HG02571 (cell line): Measurements from ENCODE around the gene RTF2.
A peak's percentile ranks its signal among the peaks of the same experiment; 100 is the strongest.
"Not testable (repeated sequence)": the region's sequence is repeated elsewhere in the genome, so short reads cannot be mapped to it uniquely, and the experiment has no call there.

Source experiments
- ATAC-seq: cut with Tn5 transposase; IDR thresholded peaks from one replicate; pipeline ENCODE4 v1.9.1; 2021; ENCODE audit warnings: mild to moderate bottlenecking, moderate library complexity; ENCODE audit not compliant: unreplicated experiment

RTF2 gene

DNA sequence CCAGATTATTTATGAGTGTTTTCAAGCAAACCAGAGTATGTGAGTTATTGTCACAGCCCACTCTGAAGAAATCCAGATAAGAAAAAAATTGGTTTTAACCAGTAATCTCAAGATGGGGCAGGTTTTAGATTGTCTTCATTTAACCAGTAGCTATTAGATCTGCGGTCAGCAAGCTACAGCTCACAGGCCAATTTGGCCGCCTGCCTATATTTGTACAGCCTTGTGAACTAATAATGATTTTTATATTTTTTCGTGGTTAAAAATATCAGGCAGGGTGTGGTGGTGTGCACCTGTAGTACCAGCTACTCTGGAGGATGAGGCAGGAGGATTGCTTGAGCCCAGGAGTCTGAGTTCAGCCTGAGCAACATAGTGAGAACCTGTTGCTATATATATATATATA, 69.6 kb downstream of the RTF2 start:
- no peak for ATAC-seq

DNA sequence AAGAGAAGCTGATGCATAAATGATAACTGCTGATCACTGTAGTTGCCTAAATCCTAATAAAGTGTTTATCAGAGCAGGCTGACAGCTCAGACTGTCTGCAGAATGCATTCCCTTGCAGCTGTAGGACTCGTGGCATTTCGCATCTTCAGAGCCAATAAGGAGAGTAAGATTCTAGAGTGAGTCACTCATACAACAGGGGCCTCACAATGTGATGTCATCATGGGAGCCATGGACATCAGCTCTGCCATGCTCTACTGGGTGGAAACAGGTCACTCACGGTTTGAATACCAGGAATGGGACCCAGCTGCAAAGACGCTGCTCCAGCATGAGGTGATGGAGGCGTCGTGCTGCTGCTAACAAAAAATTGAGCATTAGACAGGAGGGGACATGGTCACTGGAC, 72.0 kb downstream of the RTF2 start:
- ATAC-seq = no peak

DNA sequence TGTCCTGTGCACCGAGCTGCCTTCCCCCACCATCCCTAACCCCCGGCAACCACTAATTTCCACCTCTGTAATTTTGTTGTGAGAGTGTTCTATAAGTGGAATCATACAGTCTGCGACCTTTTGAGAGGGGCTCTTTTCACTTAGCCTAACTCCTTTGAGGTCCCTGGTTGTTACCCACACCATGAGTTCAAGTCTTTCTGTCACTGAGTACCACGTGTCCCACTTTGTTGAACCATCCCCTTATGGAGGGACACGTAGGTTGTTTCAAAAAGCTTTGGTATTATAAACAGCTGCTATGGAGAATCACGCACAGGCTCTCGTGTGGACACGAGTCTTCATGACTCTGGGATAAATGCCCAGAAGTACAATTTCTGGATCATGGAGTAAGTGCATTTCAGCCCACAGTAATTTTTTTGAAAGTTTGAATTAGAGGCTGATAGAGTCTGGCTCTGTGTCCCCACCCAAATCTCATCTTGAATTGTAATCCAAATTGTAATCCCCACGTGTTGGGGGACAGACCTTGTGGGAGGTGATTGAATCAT, 74.1 kb downstream of the RTF2 start:
- no peak for ATAC-seq

DNA sequence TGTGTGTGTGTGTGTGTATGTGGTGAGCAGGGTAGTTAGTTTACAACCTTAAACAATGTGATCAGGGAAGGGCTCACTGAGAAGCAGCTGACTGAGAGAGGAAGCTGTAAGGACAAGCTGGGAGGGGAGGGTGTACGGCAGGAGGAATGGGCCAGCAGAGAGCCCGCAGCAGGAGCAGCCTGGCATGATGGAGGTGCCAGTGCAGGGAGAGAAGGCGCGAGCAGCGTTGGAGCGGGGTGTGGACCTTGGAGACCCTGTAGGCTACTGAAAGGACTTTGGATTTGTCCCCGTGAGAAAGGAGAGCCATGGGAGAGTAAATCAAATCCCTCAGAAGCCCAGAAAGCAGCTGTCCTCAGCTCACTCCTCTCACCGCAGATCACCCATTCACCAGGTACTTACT, 83.1 kb downstream of the RTF2 start:
- no peak for ATAC-seq

DNA sequence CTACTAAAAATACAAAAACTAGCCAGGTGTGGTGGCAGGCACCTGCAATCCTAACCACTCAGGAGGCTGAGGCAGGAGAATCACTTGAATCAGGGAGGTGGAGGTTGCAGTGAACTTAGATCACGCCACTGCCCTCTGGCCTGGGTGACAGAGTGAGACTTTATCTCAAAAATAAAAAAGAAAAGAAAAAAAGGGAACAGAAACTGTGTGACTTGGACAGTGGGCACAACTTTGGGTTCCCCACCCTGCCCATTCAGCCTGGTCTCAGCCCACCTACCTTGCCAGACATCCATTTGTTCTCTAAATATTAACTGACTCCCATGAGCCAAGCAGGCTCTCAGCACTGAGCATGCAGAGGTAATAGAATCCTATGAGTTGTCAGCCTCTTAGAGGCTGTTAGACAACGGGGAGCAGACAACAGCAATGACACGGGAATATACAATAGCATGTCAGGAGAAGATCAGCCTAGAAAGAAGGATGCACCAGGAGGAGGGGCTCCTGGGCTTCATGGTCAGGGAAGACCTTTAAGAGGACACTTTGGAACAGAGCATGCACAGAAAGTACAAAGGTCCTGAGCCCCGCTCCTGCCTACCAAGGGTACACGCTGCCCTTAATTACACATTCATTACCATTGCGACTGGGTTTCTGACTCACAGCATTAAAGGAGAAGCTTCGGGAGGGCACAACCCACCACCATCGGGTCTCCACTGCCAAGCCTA, 84.6 kb downstream of the RTF2 start:
- ATAC-seq = no peak

DNA sequence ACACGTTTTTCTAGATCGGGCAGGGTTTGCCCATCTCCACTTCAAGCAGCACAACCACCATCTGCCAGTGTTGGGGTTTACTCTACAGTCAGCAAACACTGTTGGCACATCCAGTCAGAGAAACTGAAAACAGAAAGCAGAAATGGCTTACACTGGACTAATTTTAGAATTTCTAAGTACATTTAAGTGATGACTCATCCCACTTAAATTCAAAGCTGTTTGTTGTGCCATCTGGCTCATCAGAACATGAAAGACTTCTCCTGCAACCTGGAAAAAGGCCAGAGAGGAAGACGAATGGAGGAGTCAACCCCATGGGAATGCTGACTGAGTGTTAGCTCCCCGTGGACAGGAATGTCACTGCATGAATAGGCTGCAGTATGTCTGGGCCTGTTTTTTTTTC, 86.4 kb downstream of the RTF2 start:
- peak; percentile 88 for ATAC-seq

DNA sequence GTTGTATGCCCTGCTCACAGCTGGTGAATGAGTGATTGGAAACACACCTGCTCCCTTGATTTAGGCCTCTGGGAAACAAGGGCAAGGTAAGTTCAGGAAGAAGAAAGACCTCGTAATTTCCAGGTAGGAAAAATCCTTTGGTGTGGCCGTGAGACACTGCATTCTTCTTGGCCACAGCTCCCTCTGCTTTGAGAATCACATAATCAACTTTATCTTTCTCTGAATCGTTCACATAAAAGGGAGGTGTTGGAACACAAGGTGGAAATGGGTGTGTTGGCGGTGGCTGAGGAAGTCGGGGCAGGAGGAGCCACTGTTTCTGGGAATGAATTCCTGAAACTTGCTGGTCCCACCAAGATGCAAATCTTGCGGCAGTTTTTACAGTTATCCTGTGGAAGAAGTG, 90.5 kb downstream of the RTF2 start:
- no peak for ATAC-seq

DNA sequence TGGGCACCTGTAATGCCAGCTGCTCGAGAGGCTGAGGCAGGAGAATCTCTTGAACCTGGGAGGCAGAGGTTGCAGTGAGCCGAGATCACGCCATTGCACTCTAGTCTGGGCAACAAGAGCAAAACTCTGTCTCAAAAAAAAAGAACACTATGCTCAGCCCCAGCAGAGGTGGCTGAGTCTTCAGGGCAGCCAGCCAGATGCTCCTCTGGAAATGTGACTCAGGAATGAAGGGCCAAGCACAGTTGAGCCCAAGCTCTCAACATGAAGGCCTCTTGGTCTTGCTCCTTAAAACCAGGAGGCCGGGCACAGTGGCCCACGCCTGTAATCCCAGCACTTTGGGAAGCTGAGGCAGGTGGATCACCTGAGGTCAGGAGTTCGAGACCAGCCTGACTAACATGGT, 96.1 kb downstream of the RTF2 start:
- not testable (repeated sequence) for ATAC-seq

DNA sequence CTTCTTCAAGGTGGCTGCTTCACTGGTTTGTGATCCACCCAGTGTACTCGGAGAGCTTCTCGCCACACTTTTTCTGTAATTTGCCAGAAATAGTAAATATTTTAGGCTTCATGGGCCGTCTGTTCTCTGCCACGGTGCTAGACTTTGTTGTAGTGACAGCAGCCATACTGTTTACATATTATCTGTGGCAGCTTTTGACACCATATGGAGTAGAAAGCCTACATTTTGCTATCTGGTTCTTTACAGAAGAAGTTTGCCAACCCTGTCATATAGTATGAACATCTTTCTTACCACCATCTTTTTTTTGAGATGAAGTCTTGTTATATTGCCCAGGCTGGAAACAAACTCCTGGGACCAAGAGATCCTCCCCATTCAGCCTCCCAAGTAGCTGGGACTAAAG, 97.1 kb downstream of the RTF2 start:
- no peak for ATAC-seq

DNA sequence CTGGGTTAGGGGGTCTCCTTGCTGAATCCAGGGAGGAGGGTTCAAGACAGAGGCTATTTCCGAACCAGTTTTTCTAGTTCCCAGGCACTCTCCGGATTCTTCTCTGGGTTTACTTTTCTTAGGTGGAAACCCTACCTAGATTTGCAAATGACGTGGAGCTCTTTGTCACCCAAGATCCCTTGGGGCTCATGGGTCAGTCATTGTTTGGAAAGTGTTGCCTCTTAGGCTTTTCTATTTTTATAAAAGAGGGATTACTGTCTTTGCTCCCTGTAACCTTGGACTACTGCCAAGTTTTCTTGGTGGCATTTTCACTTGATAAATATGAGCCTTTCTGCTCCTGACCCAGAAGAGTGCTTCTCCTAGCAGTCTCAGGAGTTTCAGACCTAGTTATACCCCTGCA, 98.2 kb downstream of the RTF2 start:
- ATAC-seq = no peak
